Neural cell (in vitro differentiated cells): ENCODE results near the gene RIN3. TPM values are rescaled to one million over a fixed set of nuclear protein-coding genes. Genes with fewer than 3 reads are reported as not detected.

Experiments
- H2AFZ ChIP-seq: fragments of 200-600, 300-800 bp; sonication (generic), shearing (Covaris generic); 2 replicates; pipeline ENCODE4 v1.6.0; 2014; ENCODE audit warnings: low read depth, mild to moderate bottlenecking, antibody characterized with exemption, low read length, moderate library complexity
- H3F3A ChIP-seq: fragments of 200-600 bp; shearing (Covaris generic); 2 replicates; pipeline ENCODE4 v1.6.1; 2016; ENCODE audit warnings: mild to moderate bottlenecking, moderate library complexity, mixed read lengths, antibody characterized with exemption, low read length; ENCODE audit not compliant: insufficient read depth, poor library complexity, severe bottlenecking
- H3K27ac ChIP-seq: fragments of 200-600, 300-800 bp; sonication (generic), shearing (Covaris generic); 2 replicates; pipeline ENCODE4 v1.5.1; 2014; ENCODE audit warnings: mild to moderate bottlenecking, low read length, moderate library complexity
- H3K27me3 ChIP-seq: fragments of 300-800, 200-600 bp; sonication (generic), shearing (Covaris generic); 2 replicates; pipeline ENCODE4 v1.6.0; 2014; ENCODE audit warnings: mild to moderate bottlenecking, low read depth, low read length, moderate library complexity; ENCODE audit not compliant: insufficient read depth
- H3K36me3 ChIP-seq: fragments of 300-800, 200-600 bp; sonication (generic), shearing (Covaris generic); 2 replicates; pipeline ENCODE4 v1.5.1; 2014; ENCODE audit warnings: mild to moderate bottlenecking, antibody characterized with exemption, low read length, moderate library complexity; ENCODE audit not compliant: insufficient read depth
- H3K4me2 ChIP-seq: fragments of 300-800, 200-600 bp; sonication (generic), shearing (Covaris generic); 2 replicates; pipeline ENCODE4 v1.6.0; 2014; ENCODE audit warnings: mild to moderate bottlenecking, low read length
- H3K4me3 ChIP-seq: fragments of 300-800, 200-600 bp; sonication (generic), shearing (Covaris generic); 2 replicates; pipeline ENCODE4 v1.5.1; 2014; ENCODE audit warnings: mild to moderate bottlenecking, low read length, moderate library complexity
- H3K79me2 ChIP-seq: fragments of 200-600 bp; shearing (Covaris generic); replicated peaks from 2 replicates; pipeline ENCODE4 v1.6.0; 2014; ENCODE audit warnings: mild to moderate bottlenecking, low read length, moderate library complexity; ENCODE audit not compliant: insufficient read depth
- H3K9ac ChIP-seq: fragments of 300-800, 200-600 bp; sonication (generic), shearing (Covaris generic); 2 replicates; pipeline ENCODE4 v1.6.1; 2016; ENCODE audit warnings: mild to moderate bottlenecking, low read length, mixed read lengths
- H3K9me2 ChIP-seq: fragments of 200-600 bp; shearing (Covaris generic); 2 replicates; pipeline ENCODE4 v1.6.1; 2016; ENCODE audit warnings: mild to moderate bottlenecking, low read length, mixed read lengths; ENCODE audit not compliant: insufficient read depth
- H3K9me3 ChIP-seq: fragments of 200-600, 300-800 bp; sonication (generic), shearing (Covaris generic); 2 replicates; pipeline ENCODE4 v1.6.1; 2016; ENCODE audit warnings: mild to moderate bottlenecking, mixed run types, low read length, moderate library complexity, mixed read lengths
- H4K20me1 ChIP-seq: fragments of 200-600 bp; shearing (Covaris generic); 2 replicates; pipeline ENCODE4 v1.6.1; 2016; ENCODE audit warnings: mild to moderate bottlenecking, mixed run types; ENCODE audit not compliant: insufficient read depth
- CTCF ChIP-seq: fragments of 450-650 bp; IDR thresholded peaks from 2 replicates; pipeline ENCODE4 v1.5.1; 2014; ENCODE audit warnings: antibody characterized with exemption, mild to moderate bottlenecking, moderate library complexity; ENCODE audit not compliant: poor library complexity, severe bottlenecking
- EP300 ChIP-seq: fragments of 450-650 bp; conservative IDR thresholded peaks from 2 replicates; pipeline ENCODE4 v1.6.1; 2014; ENCODE audit warnings: antibody characterized with exemption, mild to moderate bottlenecking, moderate library complexity; ENCODE audit not compliant: poor library complexity, severe bottlenecking
- EZH2 ChIP-seq: fragments of 200-600, 300-800 bp; shearing (Covaris generic), sonication (generic); IDR thresholded peaks from 2 replicates; pipeline ENCODE4 v1.6.1; 2014; ENCODE audit warnings: antibody characterized with exemption, low read length, borderline replicate concordance, mild to moderate bottlenecking; ENCODE audit not compliant: insufficient read depth, poor library complexity, severe bottlenecking
- MXI1 ChIP-seq: fragments of 450-650 bp; conservative IDR thresholded peaks from 2 replicates; pipeline ENCODE4 v1.6.1; 2014; ENCODE audit warnings: antibody characterized with exemption, mild to moderate bottlenecking; ENCODE audit not compliant: poor library complexity, severe bottlenecking
- POLR2AphosphoS5 ChIP-seq: IDR thresholded peaks from 2 replicates; pipeline ENCODE4 v1.6.1; 2012
- RAD21 ChIP-seq: fragments of 450-650 bp; conservative IDR thresholded peaks from 2 replicates; pipeline ENCODE4 v1.6.1; 2014; ENCODE audit warnings: antibody characterized with exemption, mild to moderate bottlenecking, moderate library complexity
- REST ChIP-seq: IDR thresholded peaks from 2 replicates; pipeline ENCODE4 v1.6.1; 2012; ENCODE audit warnings: borderline replicate concordance
- SMC3 ChIP-seq: fragments of 450-650 bp; conservative IDR thresholded peaks from 2 replicates; pipeline ENCODE4 v1.6.1; 2014; ENCODE audit warnings: antibody characterized with exemption, mild to moderate bottlenecking, moderate library complexity; ENCODE audit not compliant: poor library complexity
- TAF1 ChIP-seq: IDR thresholded peaks from 2 replicates; pipeline ENCODE4 v1.6.1; 2012; ENCODE audit warnings: low read depth
- polyA plus RNA-seq: library from polyadenylated mRNA; depleted of rRNA; stranded (reverse); fragments of >200 nt; gene quantifications from 2 replicates; pipeline ENCODE4 v1.2.3, GENCODE V29; 2014

RIN3 gene
- polyA plus RNA-seq, 1 donor from 2014 or later: not detected

- no peak overlapping the region for H2AFZ ChIP-seq
- H3K9ac ChIP-seq: no peak overlapping the region
- H3K4me3 ChIP-seq: no peak overlapping the region
- no peaks in the 10 kb centered on the region for H3F3A ChIP-seq
- TF ChIP-seq REST: no peak
- TF ChIP-seq SMC3: no peak
- no peak for TF ChIP-seq EP300
- TF ChIP-seq MXI1: no peak
- TF ChIP-seq EZH2: no peak
- no peak for TF ChIP-seq RAD21
- no peak for TF ChIP-seq CTCF
- no peak for TF ChIP-seq POLR2AphosphoS5
- TF ChIP-seq TAF1: no peak
- H3K4me2 ChIP-seq: no peak overlapping the region
- no peaks in the 10 kb centered on the region for H3K79me2 ChIP-seq
- no peaks in the 10 kb centered on the region for H3K9me3 ChIP-seq
- H3K9me2 ChIP-seq: no peaks in the 10 kb centered on the region
- H4K20me1 ChIP-seq: no peaks in the 10 kb centered on the region
- no peaks in the 10 kb centered on the region for H3K27me3 ChIP-seq
- H3K27ac ChIP-seq: no peak overlapping the region
- no peaks in the 10 kb centered on the region for H3K36me3 ChIP-seq
Observed at GRCh38 chr14:92473969-92474535, 39.5 kb upstream of the RIN3 start.

- H3K9me3 ChIP-seq: no peaks in the 10 kb centered on the region
- H3K27ac ChIP-seq: no peak overlapping the region
- H4K20me1 ChIP-seq: no peaks in the 10 kb centered on the region
- H3K9me2 ChIP-seq: no peaks in the 10 kb centered on the region
- no peak overlapping the region for H2AFZ ChIP-seq
- TF ChIP-seq RAD21: no peak
- TF ChIP-seq MXI1: no peak
- TF ChIP-seq REST: no peak
- no peak for TF ChIP-seq SMC3
- no peak for TF ChIP-seq EP300
- no peak for TF ChIP-seq CTCF
- TF ChIP-seq TAF1: no peak
- TF ChIP-seq EZH2: no peak
- no peak for TF ChIP-seq POLR2AphosphoS5
- no peak overlapping the region for H3K4me3 ChIP-seq
- H3F3A ChIP-seq: no peaks in the 10 kb centered on the region
- no peaks in the 10 kb centered on the region for H3K79me2 ChIP-seq
- no peak overlapping the region for H3K4me2 ChIP-seq
- H3K9ac ChIP-seq: no peak overlapping the region
- H3K27me3 ChIP-seq: no peaks in the 10 kb centered on the region
- H3K36me3 ChIP-seq: no peaks in the 10 kb centered on the region
Observed at GRCh38 chr14:92475037-92475436, 38.5 kb upstream of the RIN3 start.
